ENCODE measurements around the gene ASB18. TPM values are rescaled to one million over a fixed set of nuclear protein-coding genes. Genes with fewer than 3 reads are reported as not detected.
"Not testable (repeated sequence)": the region's sequence is repeated elsewhere in the genome, so short reads cannot be mapped to it uniquely, and the experiment has no call there.

The ASB18 gene
- total RNA-seq, 2 experiments from 2014 or later, result not detected

- no peak for DNase-seq
- no peak overlapping the region for H3K27ac Mint-ChIP-seq
- peaks cover 34% of the 10 kb centered on the region for H3K27me3 Mint-ChIP-seq
Measured at GRCh38 chr2:236291476-236291875, 27.3 kb upstream of the ASB18 start.

GRCh38 chr2:236290742-236291425 is 26.7 kb upstream of the ASB18 start:
- Mint-ChIP-seq H3K9me3 (no peaks in the 10 kb centered on the region), H3K36me3 (no peaks in the 10 kb centered on the region), H3K4me3 (no peak overlapping the region)

More at GRCh38 chr2:236291476-236291875, 27.3 kb upstream of the ASB18 start:
- Mint-ChIP-seq H3K9me3 (no peaks in the 10 kb centered on the region), H3K4me3 (no peak overlapping the region), H3K4me1 (no peaks in the 10 kb centered on the region), H3K36me3 (no peaks in the 10 kb centered on the region)

DNA sequence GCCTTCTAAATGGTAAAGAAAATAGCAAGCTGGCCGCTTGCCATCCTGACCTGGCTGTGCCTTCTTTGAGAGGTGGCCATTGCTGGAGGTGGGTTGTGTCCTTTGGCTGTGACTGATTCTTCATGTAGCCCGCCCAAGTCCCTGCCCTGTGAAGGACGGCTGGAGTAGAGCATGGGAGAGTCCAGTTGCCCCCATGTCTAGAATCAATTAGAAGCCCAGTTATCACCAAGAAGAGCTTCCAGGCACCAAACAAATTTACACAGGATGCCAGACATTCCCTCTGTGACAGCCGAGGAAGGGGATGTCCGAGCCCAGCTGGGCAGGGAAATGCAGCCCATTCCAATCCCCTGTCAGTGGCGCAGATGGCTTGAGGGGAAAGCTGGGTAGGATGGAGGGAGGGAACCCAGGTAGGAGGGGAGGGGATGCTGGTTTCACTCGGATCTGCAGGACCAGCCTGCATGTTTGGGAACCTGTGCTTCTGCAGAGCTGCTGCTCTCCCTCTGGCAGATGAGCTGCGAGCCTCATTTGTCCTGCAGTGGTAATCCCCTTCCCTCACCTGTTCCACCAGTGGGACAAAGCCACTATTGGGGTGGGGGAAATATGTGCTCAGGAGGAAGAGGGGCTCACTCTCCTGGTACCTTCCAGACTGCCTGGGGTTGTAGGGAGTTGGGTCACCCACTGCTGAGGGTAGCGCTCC is 25.7 kb upstream of the ASB18 start:
- Mint-ChIP-seq H3K27ac (no peak overlapping the region), H3K27me3 (peaks cover 34% of the 10 kb centered on the region), H3K36me3 (no peaks in the 10 kb centered on the region), H3K4me1 (no peaks in the 10 kb centered on the region), H3K4me3 (no peak overlapping the region), H3K9me3 (no peaks in the 10 kb centered on the region)
- no peak for DNase-seq

More at GRCh38 chr2:236290742-236291425, 26.7 kb upstream of the ASB18 start:
- no peak for DNase-seq
- H3K27ac Mint-ChIP-seq, result no peak overlapping the region
- peaks cover 34% of the 10 kb centered on the region for H3K27me3 Mint-ChIP-seq
- no peaks in the 10 kb centered on the region for H3K4me1 Mint-ChIP-seq

GRCh38 chr2:236288373-236288772 is 24.2 kb upstream of the ASB18 start:
- H3K9me3 Mint-ChIP-seq, H3K36me3 Mint-ChIP-seq, H3K4me3 Mint-ChIP-seq, H3K4me1 Mint-ChIP-seq, H3K27ac Mint-ChIP-seq, DNase-seq: not testable (repeated sequence)
- peaks cover 34% of the 10 kb centered on the region for H3K27me3 Mint-ChIP-seq

- no peaks in the 10 kb centered on the region for H3K9me3 Mint-ChIP-seq
- H3K27ac Mint-ChIP-seq, result no peak overlapping the region
- H3K36me3 Mint-ChIP-seq, result no peaks in the 10 kb centered on the region
- DNase-seq, result no peak
- H3K4me1 Mint-ChIP-seq, result no peaks in the 10 kb centered on the region
- peaks cover 36% of the 10 kb centered on the region for H3K27me3 Mint-ChIP-seq
- no peak overlapping the region for H3K4me3 Mint-ChIP-seq
Measured at GRCh38 chr2:236287656-236288055, 23.4 kb upstream of the ASB18 start.

DNA sequence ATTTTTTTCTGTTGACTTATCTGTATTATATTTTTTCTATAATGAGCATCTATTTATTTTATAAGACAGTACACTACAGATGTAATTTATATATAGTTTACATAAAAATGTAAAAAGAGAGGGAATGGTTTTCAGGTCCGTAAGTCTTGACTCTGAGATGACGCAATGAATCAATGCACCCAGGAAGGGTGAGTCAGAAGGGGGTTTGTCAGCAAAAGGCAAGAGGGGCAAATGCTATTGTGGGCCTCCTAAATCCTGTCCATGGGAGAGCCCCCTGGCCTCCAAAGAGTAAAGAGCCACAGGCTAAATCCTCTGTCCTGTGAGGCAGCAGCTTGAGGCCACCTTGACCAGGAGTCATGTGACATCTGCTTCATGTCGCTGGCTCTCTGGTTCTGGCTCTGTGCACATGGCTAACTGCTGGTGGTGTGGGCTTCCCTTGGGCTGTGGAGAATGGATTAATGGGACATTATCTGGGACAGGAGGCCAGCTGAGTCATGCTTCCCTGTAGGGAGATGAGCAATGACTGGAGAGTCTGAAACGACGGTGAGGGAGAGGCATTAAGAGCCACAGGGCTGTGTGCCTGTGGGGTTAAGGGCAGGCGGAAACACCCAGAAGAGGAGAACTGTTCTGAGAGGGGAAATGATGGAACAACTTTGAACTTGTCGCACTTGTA is 22.8 kb upstream of the ASB18 start:
- Mint-ChIP-seq H3K27ac (no peak overlapping the region), H3K27me3 (peaks cover 41% of the 10 kb centered on the region), H3K4me3 (no peak overlapping the region), H3K36me3 (no peaks in the 10 kb centered on the region), H3K4me1 (no peaks in the 10 kb centered on the region), H3K9me3 (no peaks in the 10 kb centered on the region)
- DNase-seq, result no peak

GRCh38 chr2:236284208-236284607 is 20.0 kb upstream of the ASB18 start:
- no peaks in the 10 kb centered on the region for H3K36me3 Mint-ChIP-seq
- H3K27me3 Mint-ChIP-seq, result peaks cover 37% of the 10 kb centered on the region
- peaks cover 3% of the 10 kb centered on the region for H3K9me3 Mint-ChIP-seq
- H3K4me3 Mint-ChIP-seq, result no peak overlapping the region
- no peak overlapping the region for H3K27ac Mint-ChIP-seq
- no peaks in the 10 kb centered on the region for H3K4me1 Mint-ChIP-seq
- DNase-seq, result no peak

GRCh38 chr2:236282406-236282805 is 18.2 kb upstream of the ASB18 start:
- Mint-ChIP-seq H3K27ac (no peak overlapping the region), H3K4me1 (no peaks in the 10 kb centered on the region), H3K4me3 (no peak overlapping the region), H3K9me3 (peaks cover 4% of the 10 kb centered on the region), H3K36me3 (no peaks in the 10 kb centered on the region), H3K27me3 (peaks cover 40% of the 10 kb centered on the region)
- no peak for DNase-seq

DNA sequence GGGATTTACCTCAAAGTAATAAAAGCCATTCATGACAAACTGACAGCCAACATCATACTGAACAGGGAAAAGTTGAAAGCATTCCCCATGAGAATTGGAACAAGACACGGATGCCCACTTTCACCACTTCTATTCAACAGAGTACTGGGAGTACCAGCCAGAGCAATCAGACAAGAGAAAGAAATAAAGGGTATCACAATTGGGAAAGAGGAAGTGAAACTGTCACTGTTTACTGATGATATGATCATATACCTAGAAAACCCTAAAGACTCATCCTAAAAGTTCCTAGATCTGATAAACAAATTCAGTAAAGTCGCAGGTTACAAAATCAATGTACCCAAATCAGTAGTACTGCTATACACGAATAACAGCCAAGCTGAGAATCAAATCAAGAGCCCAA is 17.2 kb upstream of the ASB18 start:
- Mint-ChIP-seq H3K27me3 (peaks cover 47% of the 10 kb centered on the region), H3K36me3 (no peaks in the 10 kb centered on the region), H3K4me1 (no peaks in the 10 kb centered on the region), H3K4me3 (no peak overlapping the region), H3K9me3 (peaks cover 5% of the 10 kb centered on the region), H3K27ac (no peak overlapping the region)
- no peak for DNase-seq

GRCh38 chr2:236273126-236273525 is 8.9 kb upstream of the ASB18 start:
- no peak for DNase-seq
- Mint-ChIP-seq H3K4me1 (no peaks in the 10 kb centered on the region), H3K4me3 (no peak overlapping the region), H3K9me3 (peaks cover 9% of the 10 kb centered on the region), H3K27me3 (peaks cover 35% of the 10 kb centered on the region), H3K36me3 (no peaks in the 10 kb centered on the region), H3K27ac (no peak overlapping the region)

GRCh38 chr2:236271851-236272250 is 7.6 kb upstream of the ASB18 start:
- Mint-ChIP-seq H3K27me3 (peaks cover 31% of the 10 kb centered on the region), H3K4me3 (no peak overlapping the region), H3K4me1 (no peaks in the 10 kb centered on the region), H3K36me3 (no peaks in the 10 kb centered on the region), H3K27ac (no peak overlapping the region), H3K9me3 (peaks cover 7% of the 10 kb centered on the region)
- no peak for DNase-seq

DNA sequence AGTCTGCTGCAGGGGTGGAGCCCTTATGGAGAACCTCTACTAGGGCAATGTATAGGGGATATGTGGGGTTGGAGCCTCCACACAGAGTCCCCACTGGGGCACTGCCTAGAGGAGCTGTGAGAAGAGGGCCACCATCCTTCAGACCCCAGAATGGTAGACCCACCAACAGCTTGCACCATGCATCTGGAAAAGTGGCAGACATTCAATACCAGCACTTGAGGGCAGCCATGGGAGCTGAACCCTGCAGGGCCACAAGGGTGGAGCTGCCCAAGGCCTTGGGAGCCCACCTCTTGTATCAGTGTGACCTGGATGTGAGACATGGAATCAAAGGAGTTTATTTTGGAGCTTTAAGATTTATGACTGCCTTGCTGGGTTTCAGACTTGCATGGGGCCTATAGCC is 5.7 kb upstream of the ASB18 start:
- DNase-seq, H3K36me3 Mint-ChIP-seq, H3K27ac Mint-ChIP-seq, H3K9me3 Mint-ChIP-seq, H3K4me3 Mint-ChIP-seq, H3K4me1 Mint-ChIP-seq: not testable (repeated sequence)
- H3K27me3 Mint-ChIP-seq, result peaks cover 23% of the 10 kb centered on the region

GRCh38 chr2:236265675-236266074 is 1.5 kb upstream of the ASB18 start:
- peaks cover 21% of the 10 kb centered on the region for H3K27me3 Mint-ChIP-seq
- DNase-seq, result no peak
- no peaks in the 10 kb centered on the region for H3K36me3 Mint-ChIP-seq
- no peak overlapping the region for H3K27ac Mint-ChIP-seq
- no peaks in the 10 kb centered on the region for H3K4me1 Mint-ChIP-seq
- peaks cover 11% of the 10 kb centered on the region for H3K9me3 Mint-ChIP-seq
- no peak overlapping the region for H3K4me3 Mint-ChIP-seq

DNA sequence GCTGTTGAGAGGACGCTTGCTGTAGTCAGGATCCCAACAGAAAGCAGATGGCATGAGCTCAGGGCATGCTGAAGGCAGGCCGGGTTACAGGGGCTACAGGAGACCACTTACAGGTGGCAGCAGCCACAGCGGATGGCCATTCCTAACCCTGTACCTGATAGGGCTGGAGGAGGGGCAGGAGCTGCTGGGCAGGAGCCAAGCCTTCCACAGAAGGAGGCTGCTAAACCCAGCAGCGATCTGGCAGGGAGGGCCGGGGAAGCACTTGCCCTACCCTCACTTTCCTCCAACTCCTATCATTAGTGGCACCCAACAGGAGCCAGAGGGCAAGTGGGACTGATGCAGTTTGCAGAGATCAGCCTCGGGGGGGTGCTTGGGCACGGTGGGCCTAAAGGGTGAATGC is 2.0 kb downstream of the ASB18 start:
- no peaks in the 10 kb centered on the region for H3K36me3 Mint-ChIP-seq
- no peak for DNase-seq
- H3K27ac Mint-ChIP-seq, result no peak overlapping the region
- no peak overlapping the region for H3K4me3 Mint-ChIP-seq
- H3K9me3 Mint-ChIP-seq, result peaks cover 4% of the 10 kb centered on the region
- H3K27me3 Mint-ChIP-seq, result peaks cover 24% of the 10 kb centered on the region
- H3K4me1 Mint-ChIP-seq, result no peaks in the 10 kb centered on the region

- Mint-ChIP-seq H3K27me3 (peaks cover 27% of the 10 kb centered on the region), H3K9me3 (peaks cover 4% of the 10 kb centered on the region), H3K4me3 (no peak overlapping the region), H3K36me3 (no peaks in the 10 kb centered on the region), H3K27ac (no peak overlapping the region), H3K4me1 (no peaks in the 10 kb centered on the region)
- DNase-seq, result no peak
Measured at GRCh38 chr2:236261452-236261851, 2.8 kb downstream of the ASB18 start.

All from activated naive CD8-positive, alpha-beta T cell treated with anti-CD3 and anti-CD28 coated beads for 36 hours (primary cell).